HG02610 (cell line): ENCODE measurements around the gene RDH5.

Experiments used
- ATAC-seq: cut with Tn5 transposase; IDR thresholded peaks from one replicate; pipeline ENCODE4 v1.9.1; 2021; ENCODE audit warnings: mild to moderate bottlenecking, moderate library complexity; ENCODE audit not compliant: unreplicated experiment

RDH5 gene

GRCh38 chr12:55720071-55720564, at the start of gene RDH5:
Gene RDH5 (plus strand): TSS chr12:55720393. CDS start chr12:55721185, 792 bp downstream.
- no peak for ATAC-seq

DNA sequence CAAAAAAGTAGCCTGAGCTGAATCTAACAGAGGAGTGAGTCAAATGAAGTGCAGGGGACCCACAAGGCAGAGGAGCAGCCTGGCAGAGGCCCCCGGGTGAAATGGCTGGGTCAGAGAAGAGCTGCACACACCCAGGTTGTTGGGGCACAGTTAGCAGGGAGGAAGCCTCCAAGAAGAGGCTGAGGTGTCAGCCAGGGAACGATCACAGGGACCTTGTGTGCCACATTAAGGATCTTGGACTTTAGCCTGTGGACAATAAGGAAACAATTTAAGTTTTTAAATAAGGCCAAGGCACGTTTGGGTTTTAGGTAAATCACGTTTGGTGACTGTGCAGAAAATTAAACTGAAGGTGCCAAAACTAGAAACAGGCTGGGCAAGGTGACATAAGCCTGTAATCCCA, 48.4 kb upstream of the RDH5 start:
- no peak for ATAC-seq

DNA sequence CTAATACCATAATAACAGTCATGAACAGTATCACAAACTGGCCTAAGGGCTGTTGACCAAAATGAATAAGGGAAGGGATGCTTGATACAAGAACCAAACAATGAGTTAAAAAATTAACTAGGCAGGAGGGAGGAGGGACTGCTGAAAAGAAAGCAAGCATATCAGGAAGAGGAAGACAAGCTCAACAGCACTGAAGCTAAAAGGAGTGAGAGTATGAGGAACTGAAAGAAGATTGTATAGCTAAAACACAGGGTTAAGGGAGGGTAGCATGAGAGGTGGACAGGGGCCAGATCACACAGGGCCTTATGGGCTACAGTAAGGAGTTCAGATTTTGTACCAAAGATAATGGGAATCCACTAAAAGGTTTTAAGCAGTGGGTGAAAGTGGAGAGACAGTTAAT, 46.6 kb upstream of the RDH5 start:
- peak; percentile 98 for ATAC-seq

DNA sequence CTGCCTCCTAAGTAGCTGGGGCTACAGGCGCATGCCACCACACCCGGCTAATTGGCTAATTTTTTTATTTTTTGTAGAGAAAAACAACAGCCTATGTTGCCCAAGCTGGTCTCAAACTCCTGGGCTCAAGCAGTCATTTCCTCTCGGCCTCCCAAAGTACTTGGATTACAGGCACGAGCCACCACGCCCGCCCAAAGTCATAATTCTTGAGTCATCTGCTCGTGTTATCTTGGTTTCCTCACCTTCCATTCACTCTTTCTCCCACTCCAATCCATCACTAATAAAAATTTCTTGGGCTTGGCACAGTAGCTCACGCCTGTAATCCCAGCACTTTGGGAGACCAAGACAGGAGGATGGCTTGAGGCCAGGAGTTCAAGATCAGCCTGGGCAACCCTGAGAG, 44.5 kb upstream of the RDH5 start:
- ATAC-seq: no peak

DNA sequence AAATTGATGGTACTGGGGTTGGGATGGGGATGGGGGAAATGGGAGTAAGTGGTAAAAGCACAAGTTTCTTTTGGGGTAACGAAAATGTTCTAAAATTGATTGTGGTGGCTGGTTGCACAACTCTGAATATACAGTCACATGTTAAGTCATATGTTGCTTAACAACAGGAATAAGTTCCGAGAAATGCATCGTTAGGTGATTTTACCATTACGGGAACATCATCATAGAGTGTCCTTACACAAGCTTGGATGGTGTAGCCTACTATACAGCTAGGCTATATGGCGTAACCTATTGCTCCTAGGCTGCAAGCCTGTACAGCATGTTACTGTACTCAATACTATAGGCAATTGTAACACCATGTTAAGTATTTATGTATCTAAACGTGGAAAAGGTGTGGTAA, 43.5 kb upstream of the RDH5 start:
- ATAC-seq: no peak

DNA sequence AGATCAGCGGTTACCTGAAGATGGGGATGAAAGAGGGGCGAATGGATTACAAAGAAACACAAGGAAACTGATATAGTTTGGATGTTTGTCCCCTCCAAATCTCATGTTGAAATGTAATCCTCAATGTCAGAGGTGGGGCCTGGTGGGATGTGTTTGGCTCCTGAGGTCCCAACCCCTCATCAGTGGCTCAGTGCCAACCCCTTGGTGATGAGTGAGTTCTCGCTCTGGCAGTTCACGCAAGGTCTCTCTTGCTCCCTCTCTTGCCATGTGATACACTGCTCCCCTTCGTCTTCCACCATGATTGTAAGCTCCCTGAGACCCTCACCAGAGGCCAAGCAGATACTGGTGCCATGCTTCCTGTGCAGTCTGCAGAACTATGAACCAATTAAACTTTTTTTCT, 40.5 kb upstream of the RDH5 start:
- ATAC-seq: no peak

- ATAC-seq: no peak
Measured at GRCh38 chr12:55681142-55682077, 38.8 kb upstream of the RDH5 start.

DNA sequence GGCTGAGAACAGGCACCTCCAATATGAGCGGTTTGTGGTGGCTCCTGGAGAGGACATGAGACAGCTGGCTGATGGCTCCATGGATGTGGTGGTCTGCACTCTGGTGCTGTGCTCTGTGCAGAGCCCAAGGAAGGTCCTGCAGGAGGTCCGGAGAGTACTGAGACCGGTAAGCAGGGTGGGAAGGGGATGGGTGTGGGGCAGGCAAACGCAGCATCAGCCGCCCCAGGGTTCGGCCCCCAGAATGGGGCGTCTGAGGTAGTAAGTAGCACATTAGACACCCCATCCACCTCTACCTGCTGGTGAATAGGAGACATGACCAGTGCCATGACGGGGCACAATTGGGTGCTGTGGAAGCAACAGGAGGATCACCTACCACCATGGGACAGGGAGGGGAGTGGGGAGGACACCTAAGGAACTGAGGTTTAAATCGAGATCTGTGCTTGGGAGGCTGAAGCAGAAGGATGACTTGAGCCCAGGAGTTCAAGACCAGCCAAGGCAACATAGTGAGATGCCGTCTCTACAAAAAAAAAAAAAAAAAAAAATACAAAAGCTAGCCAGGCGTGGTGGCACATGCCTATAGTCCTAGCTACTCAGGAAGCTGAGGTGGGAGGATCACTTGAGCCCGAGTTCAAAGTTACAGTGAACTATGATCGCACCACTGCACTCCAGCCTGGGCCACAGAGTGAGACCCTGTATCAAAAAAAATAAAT, 38.0 kb upstream of the RDH5 start:
- no peak for ATAC-seq

DNA sequence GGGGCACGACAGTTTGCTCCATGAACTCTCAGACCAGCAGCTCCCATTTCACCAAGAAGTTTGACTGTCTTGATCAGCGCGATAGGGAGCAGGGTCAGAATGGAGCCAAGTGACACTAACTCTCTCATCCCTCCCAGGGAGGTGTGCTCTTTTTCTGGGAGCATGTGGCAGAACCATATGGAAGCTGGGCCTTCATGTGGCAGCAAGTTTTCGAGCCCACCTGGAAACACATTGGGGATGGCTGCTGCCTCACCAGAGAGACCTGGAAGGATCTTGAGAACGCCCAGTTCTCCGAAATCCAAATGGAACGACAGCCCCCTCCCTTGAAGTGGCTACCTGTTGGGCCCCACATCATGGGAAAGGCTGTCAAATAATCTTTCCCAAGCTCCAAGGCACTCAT, 36.5 kb upstream of the RDH5 start:
- no peak for ATAC-seq

- no peak for ATAC-seq
Measured at GRCh38 chr12:55684761-55685370, 35.3 kb upstream of the RDH5 start.

GRCh38 chr12:55685671-55686070, 34.5 kb upstream of the RDH5 start:
- ATAC-seq: no peak

GRCh38 chr12:55686366-55687010, 33.7 kb upstream of the RDH5 start:
- no peak for ATAC-seq

DNA sequence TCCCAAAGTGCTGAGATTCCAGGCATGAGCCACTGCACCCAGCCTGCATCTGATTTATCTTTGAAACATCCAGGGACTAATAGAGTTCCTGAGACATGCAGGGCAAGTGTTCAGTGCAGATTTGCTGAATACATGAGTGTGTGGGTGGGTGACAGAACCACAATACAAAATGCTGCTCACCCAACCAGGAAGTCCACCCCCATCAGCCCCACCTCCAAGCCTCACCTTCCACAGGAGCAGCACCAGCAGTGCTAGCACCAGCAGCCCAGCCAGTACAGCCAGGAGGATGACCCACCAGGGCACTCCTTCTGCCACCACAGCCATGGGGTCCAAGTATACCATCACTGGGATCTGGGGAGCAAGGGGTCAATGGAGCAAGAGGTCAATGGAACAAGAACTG, 32.4 kb upstream of the RDH5 start:
- ATAC-seq: peak; percentile 61

- ATAC-seq: no peak
Measured at GRCh38 chr12:55688716-55689655, 31.2 kb upstream of the RDH5 start.

DNA sequence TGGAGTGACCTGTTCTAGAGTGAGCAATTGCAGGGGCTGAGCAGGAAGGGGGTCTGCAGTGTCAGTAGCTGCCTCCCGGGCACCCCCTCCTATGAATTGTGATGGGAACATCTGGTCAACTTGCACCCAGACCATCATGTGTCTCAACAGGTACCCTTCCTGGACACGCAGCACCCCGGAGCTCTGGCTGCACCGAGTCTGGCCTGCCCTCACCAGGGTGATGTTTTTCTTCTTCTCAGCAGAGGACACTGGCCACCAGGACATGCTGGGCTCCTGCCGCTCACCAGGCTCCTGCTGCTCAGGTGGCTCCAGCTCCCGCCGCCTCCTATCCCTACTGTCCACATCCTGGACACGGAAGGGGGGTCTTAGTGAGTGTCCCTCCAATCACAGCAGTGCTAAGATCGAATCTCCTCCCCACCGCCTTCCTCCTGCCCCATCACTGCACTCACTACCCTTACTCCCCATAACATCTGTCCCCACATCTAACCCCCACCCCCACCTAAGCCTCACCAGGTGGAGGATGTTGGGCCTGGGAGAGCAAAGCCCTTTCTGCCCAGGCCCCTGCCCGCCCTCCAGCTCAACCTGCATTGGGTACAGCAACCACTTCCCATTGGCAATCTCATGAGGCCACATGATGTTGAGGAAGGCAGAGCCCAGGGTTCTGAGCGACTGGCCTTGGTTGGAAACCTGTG, 27.4 kb upstream of the RDH5 start:
- ATAC-seq: no peak

DNA sequence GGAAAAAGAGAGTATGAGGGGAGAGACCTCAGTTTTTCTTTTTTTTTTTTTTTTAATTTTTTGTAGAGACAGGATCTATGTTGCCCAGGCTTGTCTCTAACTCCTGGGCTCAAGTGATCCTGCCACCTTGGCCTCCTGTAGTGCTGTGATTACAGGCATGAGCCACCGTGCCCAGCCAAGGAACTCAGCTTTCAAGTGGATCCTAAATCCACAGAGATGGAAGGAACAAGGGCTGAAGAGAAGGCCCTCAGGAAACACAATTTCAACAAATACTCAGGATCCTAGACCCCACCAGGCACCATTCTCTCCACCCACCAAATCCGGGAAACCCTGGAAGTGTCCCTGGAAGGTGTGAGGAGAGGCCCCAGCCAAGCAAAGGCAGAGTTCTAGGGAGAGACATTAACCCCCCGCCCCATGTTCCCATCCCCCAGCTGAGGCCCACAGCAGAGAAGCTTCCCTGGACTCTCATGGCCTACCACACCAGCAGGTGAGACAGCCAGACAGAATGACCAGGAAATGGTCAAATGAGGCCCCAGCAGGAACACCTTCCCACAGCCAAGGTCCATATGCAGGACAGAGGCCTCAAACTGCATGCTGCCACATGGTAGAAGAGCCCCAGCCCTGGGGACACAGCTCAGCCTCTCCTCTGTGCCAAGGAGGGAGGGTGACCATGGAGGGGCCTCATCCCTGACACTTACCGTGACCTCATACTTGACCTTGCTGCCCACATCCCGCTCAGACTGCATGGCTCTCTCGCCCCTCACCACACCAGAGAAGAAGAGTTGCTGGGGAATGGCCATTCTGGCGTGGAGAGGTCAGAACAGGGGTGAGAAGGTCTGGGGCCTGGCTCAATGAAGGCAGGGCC, 26.6 kb upstream of the RDH5 start:
- no peak for ATAC-seq

- ATAC-seq: no peak
Measured at GRCh38 chr12:55694188-55694515, 26.0 kb upstream of the RDH5 start.

GRCh38 chr12:55694651-55695050, 25.5 kb upstream of the RDH5 start:
- no peak for ATAC-seq

- no peak for ATAC-seq
Measured at GRCh38 chr12:55695349-55695748, 24.8 kb upstream of the RDH5 start.
